Karpas-422 (cell line): Measurements from ENCODE around the gene ODAD4. TPM values are rescaled to one million over a fixed set of nuclear protein-coding genes. Genes with fewer than 3 reads are reported as not detected.

Experiments used
- DNase-seq: peaks from one replicate; pipeline ENCODE4 v3.0.0-alpha.2; 2015
- H2AFZ ChIP-seq: fragments of 200-600 bp; sonication (generic); 2 replicates; pipeline ENCODE4 v1.6.1; 2014; ENCODE audit warnings: antibody characterized with exemption, low read length, mixed read lengths
- H3K27ac ChIP-seq: fragments of 200-600 bp; sonication (generic); 2 replicates; pipeline ENCODE4 v1.5.1; 2014; ENCODE audit warnings: mild to moderate bottlenecking, low read length, moderate library complexity
- H3K27me3 ChIP-seq: fragments of 200-600 bp; sonication (generic); 2 replicates; pipeline ENCODE4 v1.6.1; 2014; ENCODE audit warnings: low read length, mixed read lengths
- H3K36me3 ChIP-seq: fragments of 200-600 bp; sonication (generic); 2 replicates; pipeline ENCODE4 v1.6.1; 2014; ENCODE audit warnings: low read length, mixed read lengths; ENCODE audit not compliant: insufficient read depth
- H3K4me1 ChIP-seq: fragments of 200-600 bp; sonication (generic); 2 replicates; pipeline ENCODE4 v1.6.1; 2014; ENCODE audit warnings: mild to moderate bottlenecking, low read length, mixed read lengths
- H3K4me2 ChIP-seq: fragments of 200-600 bp; sonication (generic); 2 replicates; pipeline ENCODE4 v1.6.1; 2014; ENCODE audit warnings: low read length, low read depth, mild to moderate bottlenecking; ENCODE audit not compliant: poor library complexity, severe bottlenecking
- H3K4me3 ChIP-seq: fragments of 200-600 bp; sonication (generic); 2 replicates; pipeline ENCODE4 v1.5.1; 2014; ENCODE audit warnings: mild to moderate bottlenecking, antibody characterized with exemption, low read length, mixed read lengths
- H3K79me2 ChIP-seq: fragments of 200-600 bp; sonication (generic); 2 replicates; pipeline ENCODE4 v1.6.1; 2014; ENCODE audit warnings: mild to moderate bottlenecking, low read length, mixed read lengths
- H3K9ac ChIP-seq: fragments of 200-600 bp; sonication (generic); 2 replicates; pipeline ENCODE4 v1.6.0; 2014; ENCODE audit warnings: low read length
- H3K9me2 ChIP-seq: fragments of 200-600 bp; sonication (generic), shearing (Covaris generic); replicated peaks from 2 replicates; pipeline ENCODE4 v1.6.0; 2014; ENCODE audit warnings: mild to moderate bottlenecking, low read length, moderate library complexity; ENCODE audit not compliant: insufficient read depth
- H3K9me3 ChIP-seq: fragments of 300-700, 200-600 bp; sonication (generic); 2 replicates; pipeline ENCODE4 v1.6.1; 2014; ENCODE audit warnings: low read length, mixed read lengths
- H4K20me1 ChIP-seq: fragments of 200-600 bp; sonication (generic); 2 replicates; pipeline ENCODE4 v1.6.1; 2014; ENCODE audit warnings: mild to moderate bottlenecking, antibody characterized with exemption, low read length, low read depth; ENCODE audit not compliant: insufficient read depth
- total RNA-seq: library from RNA; depleted of rRNA; stranded (reverse); fragments of >200 nt; shearing (Covaris generic); gene quantifications from 2 replicates; pipeline ENCODE4 v1.2.3, GENCODE V29; 2014; ENCODE audit warnings: low replicate concordance

ODAD4 gene
- total RNA-seq, 1 experiment from 2014 or later, result 0.67 TPM

GRCh38 chr17:41941168-41941567, 10.8 kb downstream of the ODAD4 start:
- no peaks in the 10 kb centered on the region for H3K36me3 ChIP-seq
- H3K9ac ChIP-seq, result no peak overlapping the region
- H3K79me2 ChIP-seq, result no peaks in the 10 kb centered on the region
- H3K4me1 ChIP-seq, result no peaks in the 10 kb centered on the region
- no peak overlapping the region for H2AFZ ChIP-seq
- no peaks in the 10 kb centered on the region for H3K9me3 ChIP-seq
- H3K9me2 ChIP-seq, result no peaks in the 10 kb centered on the region
- no peak overlapping the region for H3K27ac ChIP-seq
- no peak overlapping the region for H3K4me3 ChIP-seq
- no peaks in the 10 kb centered on the region for H4K20me1 ChIP-seq
- DNase-seq, result no peak
- no peaks in the 10 kb centered on the region for H3K27me3 ChIP-seq
- H3K4me2 ChIP-seq, result no peak overlapping the region

DNA sequence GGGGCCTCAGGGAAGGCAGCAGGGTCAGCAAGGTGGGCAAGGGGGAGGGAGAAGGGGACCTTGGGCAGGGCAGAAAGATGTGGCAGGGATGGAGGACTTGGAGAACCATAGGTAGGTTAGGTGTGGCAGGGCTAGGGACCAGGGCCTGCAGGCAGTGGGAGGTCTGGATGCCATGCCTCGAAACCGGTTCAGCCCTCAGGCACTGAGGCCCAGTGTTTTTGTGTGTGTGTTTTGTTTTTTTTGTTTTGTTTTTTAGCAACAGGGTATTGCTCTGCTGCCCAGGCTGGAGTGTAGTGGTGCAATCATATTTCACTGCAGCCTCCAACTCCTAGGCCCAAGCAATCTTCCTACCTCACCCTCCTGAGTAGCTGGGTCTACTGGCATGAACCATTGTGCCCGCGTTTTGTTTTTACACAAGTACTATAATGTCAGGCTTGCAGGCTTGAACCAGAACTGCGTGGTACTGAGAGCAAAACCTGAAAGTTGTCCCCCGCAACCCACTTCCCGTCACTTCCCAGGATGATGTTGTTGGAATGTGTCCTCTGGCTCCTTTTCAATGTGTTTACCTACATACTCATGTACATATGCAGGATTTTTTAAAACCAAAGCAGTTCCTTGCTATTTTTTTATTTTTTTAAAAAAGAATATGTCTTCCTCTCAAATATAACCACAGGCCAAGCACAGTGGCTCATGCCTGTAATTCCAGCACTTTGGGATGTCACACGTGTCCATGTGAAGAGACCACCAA, 12.4 kb downstream of the ODAD4 start:
- Histone ChIP-seq H3K4me1 (no peaks in the 10 kb centered on the region), H3K36me3 (no peaks in the 10 kb centered on the region), H3K27me3 (no peaks in the 10 kb centered on the region), H3K9me2 (no peaks in the 10 kb centered on the region), H2AFZ (no peak overlapping the region), H3K9me3 (no peaks in the 10 kb centered on the region), H3K27ac (no peak overlapping the region), H3K4me3 (no peak overlapping the region), H3K79me2 (no peaks in the 10 kb centered on the region), H4K20me1 (no peaks in the 10 kb centered on the region), H3K9ac (no peak overlapping the region), H3K4me2 (no peak overlapping the region)
- DNase-seq, result peak; percentile 30

DNA sequence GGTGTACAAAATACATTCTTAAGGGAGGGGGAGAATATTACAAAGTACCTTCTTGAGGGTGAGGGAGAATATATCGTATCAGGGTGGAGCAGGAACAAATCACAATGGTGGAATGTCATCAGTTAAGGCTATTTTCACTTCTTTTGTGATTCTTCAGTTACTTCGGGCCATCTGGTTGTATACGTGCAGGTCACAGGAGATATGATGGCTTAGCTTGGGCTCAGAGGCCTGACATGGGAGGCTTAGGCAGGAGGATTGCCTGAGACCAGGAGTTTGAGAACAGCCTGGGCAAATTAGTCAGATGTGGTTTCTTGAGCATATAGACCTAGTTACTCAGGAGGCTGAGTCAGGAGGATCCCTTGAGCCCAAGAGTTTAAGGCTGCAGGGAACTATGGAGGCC, 13.1 kb downstream of the ODAD4 start:
- no peak overlapping the region for H3K4me3 ChIP-seq
- H3K27me3 ChIP-seq, result no peaks in the 10 kb centered on the region
- no peaks in the 10 kb centered on the region for H3K9me3 ChIP-seq
- H3K79me2 ChIP-seq, result no peaks in the 10 kb centered on the region
- H3K9ac ChIP-seq, result no peak overlapping the region
- DNase-seq, result peak; percentile 20
- no peaks in the 10 kb centered on the region for H4K20me1 ChIP-seq
- no peak overlapping the region for H3K27ac ChIP-seq
- H3K9me2 ChIP-seq, result no peaks in the 10 kb centered on the region
- no peaks in the 10 kb centered on the region for H3K36me3 ChIP-seq
- no peak overlapping the region for H3K4me2 ChIP-seq
- H3K4me1 ChIP-seq, result no peaks in the 10 kb centered on the region
- H2AFZ ChIP-seq, result no peak overlapping the region

GRCh38 chr17:41944943-41945342, 14.5 kb downstream of the ODAD4 start:
- H3K4me3 ChIP-seq, result no peak overlapping the region
- H4K20me1 ChIP-seq, result no peaks in the 10 kb centered on the region
- H3K9me3 ChIP-seq, result no peaks in the 10 kb centered on the region
- H3K4me2 ChIP-seq, result no peak overlapping the region
- H3K9me2 ChIP-seq, result no peaks in the 10 kb centered on the region
- H3K27ac ChIP-seq, result no peak overlapping the region
- H3K79me2 ChIP-seq, result no peaks in the 10 kb centered on the region
- no peak for DNase-seq
- H3K4me1 ChIP-seq, result no peaks in the 10 kb centered on the region
- H2AFZ ChIP-seq, result no peak overlapping the region
- no peaks in the 10 kb centered on the region for H3K36me3 ChIP-seq
- no peaks in the 10 kb centered on the region for H3K27me3 ChIP-seq
- no peak overlapping the region for H3K9ac ChIP-seq

DNA sequence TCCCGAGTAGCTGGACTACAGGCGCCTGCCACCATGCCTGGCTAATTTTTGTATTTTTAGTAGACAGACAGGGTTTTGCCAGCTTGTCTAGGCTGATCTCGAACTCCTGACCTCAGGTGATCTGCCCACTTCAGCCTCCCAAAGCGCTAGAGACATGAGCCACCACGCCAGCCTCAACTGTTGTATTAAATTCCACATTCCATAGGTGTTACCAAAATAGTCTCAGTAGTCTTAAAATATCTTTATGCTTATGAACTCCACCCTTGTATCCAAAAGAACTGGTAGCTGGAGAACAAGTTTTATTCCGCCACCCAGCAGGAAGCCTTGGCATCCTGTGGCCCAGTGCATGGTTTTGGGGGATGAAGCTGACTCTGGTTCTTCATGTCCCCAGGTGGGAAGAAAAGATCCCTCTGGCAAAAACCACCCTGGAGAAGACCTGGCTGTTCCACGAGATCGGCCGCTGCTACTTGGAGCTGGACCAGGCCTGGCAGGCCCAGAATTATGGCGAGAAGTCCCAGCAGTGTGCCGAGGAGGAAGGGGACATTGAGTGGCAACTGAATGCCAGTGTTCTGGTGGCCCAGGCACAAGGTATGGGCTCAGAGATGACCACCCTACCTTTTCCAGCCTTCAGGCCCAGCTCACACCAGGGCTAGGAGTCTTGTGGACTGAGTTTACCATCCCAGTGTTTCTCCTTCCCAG, 18.5 kb downstream of the ODAD4 start:
- Histone ChIP-seq H3K4me2 (no peak overlapping the region), H4K20me1 (no peaks in the 10 kb centered on the region), H3K9me3 (no peaks in the 10 kb centered on the region), H3K36me3 (no peaks in the 10 kb centered on the region), H3K79me2 (no peaks in the 10 kb centered on the region), H3K4me3 (no peak overlapping the region), H2AFZ (no peak overlapping the region), H3K9ac (no peak overlapping the region), H3K27ac (no peak overlapping the region), H3K9me2 (no peaks in the 10 kb centered on the region), H3K27me3 (no peaks in the 10 kb centered on the region), H3K4me1 (no peaks in the 10 kb centered on the region)
- DNase-seq, result no peak

DNA sequence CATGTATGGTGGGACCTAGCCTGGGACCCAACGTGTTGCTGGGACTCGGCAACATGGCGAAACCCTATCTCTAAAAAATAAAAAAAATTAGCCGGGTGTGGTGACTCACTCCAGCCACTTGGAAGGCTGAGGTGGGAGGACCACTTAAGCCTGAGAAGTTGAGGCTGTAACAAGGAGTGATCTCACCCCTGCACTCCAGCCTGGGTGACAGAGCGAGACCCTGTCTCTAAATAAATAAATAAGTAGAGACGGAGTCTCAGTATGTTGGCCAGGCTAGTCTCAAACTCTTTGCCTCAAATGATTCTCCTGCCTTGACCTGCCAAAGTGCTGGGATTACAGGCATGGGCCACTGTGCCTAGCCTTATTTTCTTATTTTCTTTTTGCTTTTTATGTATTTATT, 26.1 kb downstream of the ODAD4 start:
- H3K9me2 ChIP-seq, result no peaks in the 10 kb centered on the region
- H3K4me2 ChIP-seq, result no peak overlapping the region
- no peak overlapping the region for H3K4me3 ChIP-seq
- DNase-seq, result no peak
- H3K9ac ChIP-seq, result no peak overlapping the region
- no peaks in the 10 kb centered on the region for H3K27me3 ChIP-seq
- H3K4me1 ChIP-seq, result no peaks in the 10 kb centered on the region
- no peaks in the 10 kb centered on the region for H3K36me3 ChIP-seq
- no peak overlapping the region for H3K27ac ChIP-seq
- H4K20me1 ChIP-seq, result no peaks in the 10 kb centered on the region
- no peaks in the 10 kb centered on the region for H3K9me3 ChIP-seq
- H3K79me2 ChIP-seq, result no peaks in the 10 kb centered on the region
- H2AFZ ChIP-seq, result no peak overlapping the region

DNA sequence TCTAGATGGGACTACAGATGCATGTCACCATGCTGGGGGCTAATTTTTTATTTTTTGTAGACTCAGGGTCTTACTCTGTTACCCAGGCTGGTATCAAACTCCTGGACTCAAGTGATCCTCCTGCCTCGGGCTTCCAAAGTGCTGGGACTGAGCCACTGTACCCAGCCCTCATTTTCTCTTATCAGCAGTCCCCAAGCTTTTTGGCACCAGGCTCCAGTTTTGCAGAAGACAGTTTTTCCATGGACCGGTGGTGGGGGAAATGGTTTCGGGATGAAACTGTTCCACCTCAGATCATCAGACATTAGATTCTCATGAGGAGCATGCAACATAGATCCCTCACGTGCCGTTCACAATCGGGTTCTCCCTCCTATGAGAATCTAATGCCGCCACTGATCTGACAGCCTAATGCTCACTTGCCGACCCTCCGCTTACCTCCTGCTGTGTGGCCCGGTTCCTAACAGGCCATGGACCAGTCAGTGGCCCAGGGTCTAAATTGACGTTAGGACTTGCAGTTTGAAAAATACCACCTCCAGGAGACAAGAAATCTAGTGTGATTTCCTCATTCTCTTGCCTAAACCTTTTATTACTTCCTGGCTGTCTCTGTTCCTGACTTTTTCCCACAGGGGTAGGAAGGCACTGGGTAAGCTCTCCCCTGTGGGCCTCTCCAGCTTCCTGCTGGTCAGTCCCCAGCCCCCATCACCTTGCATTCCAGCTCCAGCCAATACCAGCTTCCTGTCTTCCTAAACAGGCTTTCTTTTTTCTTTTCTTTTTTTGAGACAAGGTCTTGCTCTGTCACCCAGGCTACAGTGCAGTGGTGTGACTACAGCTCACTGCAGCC, 26.8 kb downstream of the ODAD4 start:
- Histone ChIP-seq H3K4me1 (no peaks in the 10 kb centered on the region), H3K9me2 (no peaks in the 10 kb centered on the region), H3K27ac (no peak overlapping the region), H3K36me3 (no peaks in the 10 kb centered on the region), H3K27me3 (no peaks in the 10 kb centered on the region), H4K20me1 (no peaks in the 10 kb centered on the region), H3K9ac (no peak overlapping the region), H3K9me3 (no peaks in the 10 kb centered on the region), H3K4me2 (no peak overlapping the region), H2AFZ (no peak overlapping the region), H3K79me2 (no peaks in the 10 kb centered on the region), H3K4me3 (no peak overlapping the region)
- no peak for DNase-seq

GRCh38 chr17:41957869-41958439, 27.5 kb downstream of the ODAD4 start:
- Histone ChIP-seq H3K9ac (no peak overlapping the region), H3K4me2 (no peak overlapping the region)
- peak; percentile 37 for DNase-seq

More at GRCh38 chr17:41957869-41958439, 27.5 kb downstream of the ODAD4 start:
- H3K36me3 ChIP-seq, result no peaks in the 10 kb centered on the region
- no peak overlapping the region for H3K4me3 ChIP-seq
- no peaks in the 10 kb centered on the region for H3K27me3 ChIP-seq
- H3K9me3 ChIP-seq, result no peaks in the 10 kb centered on the region
- H4K20me1 ChIP-seq, result no peaks in the 10 kb centered on the region
- no peak overlapping the region for H2AFZ ChIP-seq
- H3K79me2 ChIP-seq, result no peaks in the 10 kb centered on the region
- no peaks in the 10 kb centered on the region for H3K4me1 ChIP-seq
- no peaks in the 10 kb centered on the region for H3K9me2 ChIP-seq
- H3K27ac ChIP-seq, result no peak overlapping the region
